OCI-LY1 (cell line): ENCODE results near the gene BSG.

Source experiments
- CTCF ChIP-seq: fragments of 200-600 bp; sonication (generic), shearing (Covaris generic); IDR thresholded peaks from 2 replicates; pipeline ENCODE4 v1.5.1; 2017; ENCODE audit warnings: mild to moderate bottlenecking, antibody characterized with exemption, low read length, moderate library complexity, mixed read lengths
- EZH2 ChIP-seq: fragments of 200-600 bp; sonication (generic), shearing (Covaris generic); IDR thresholded peaks from 2 replicates; pipeline ENCODE4 v1.8.0; 2017; ENCODE audit warnings: borderline replicate concordance, mixed run types, mild to moderate bottlenecking, antibody characterized with exemption, low read length, moderate library complexity, mixed read lengths

GRCh38 chr19:580274-580835 is 8.0 kb downstream of the BSG start:
- TF ChIP-seq CTCF (no peak), EZH2 (no peak)
